GM21786 (cell line): ENCODE data around the gene PHAF1.
A peak's percentile ranks its signal among the peaks of the same experiment; 100 is the strongest.

ENCODE experiments used
- ATAC-seq: cut with Tn5 transposase; IDR thresholded peaks from one replicate; pipeline ENCODE4 v1.9.1; 2021; ENCODE audit not compliant: unreplicated experiment

Gene PHAF1

DNA sequence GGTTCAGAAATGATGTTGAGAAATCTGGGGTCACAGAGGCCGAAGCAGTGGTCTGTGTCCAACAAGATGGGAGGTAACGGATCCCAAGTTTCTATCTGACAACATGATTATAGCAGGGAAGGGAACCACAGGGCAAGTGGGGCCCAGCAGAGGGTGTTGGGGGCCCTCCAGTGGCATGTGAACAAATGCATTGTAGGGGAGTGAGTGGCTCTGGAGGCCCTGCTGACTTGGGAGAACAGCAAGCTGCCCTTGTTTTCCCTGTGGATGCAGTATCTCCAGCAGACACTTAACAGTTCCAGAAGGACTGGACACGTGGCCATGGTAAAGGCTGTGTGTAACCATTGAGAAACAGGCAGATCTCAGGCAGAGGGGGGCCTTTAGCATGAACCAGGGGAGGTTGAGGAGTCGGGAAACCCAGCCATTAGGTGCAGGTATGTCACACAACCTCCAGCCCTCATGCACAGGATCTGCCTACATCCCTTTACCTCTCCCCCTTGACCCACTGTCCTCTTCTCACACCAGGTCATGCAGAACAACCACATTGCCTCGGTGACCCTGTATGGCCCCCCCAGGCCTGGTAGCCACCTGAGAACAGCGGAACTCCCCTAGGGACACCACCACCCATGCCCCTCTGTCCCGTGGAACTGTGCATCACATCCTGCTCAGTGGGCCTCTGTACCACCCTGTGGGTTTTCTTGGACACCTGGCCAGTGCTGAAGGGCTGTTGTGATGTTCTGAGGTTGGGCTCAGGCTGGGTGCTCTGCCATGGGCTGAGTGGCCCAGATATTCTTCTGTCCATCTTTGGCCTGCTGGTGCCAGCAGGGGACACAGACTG, 37.0 kb downstream of the PHAF1 start:
- no peak for ATAC-seq

DNA sequence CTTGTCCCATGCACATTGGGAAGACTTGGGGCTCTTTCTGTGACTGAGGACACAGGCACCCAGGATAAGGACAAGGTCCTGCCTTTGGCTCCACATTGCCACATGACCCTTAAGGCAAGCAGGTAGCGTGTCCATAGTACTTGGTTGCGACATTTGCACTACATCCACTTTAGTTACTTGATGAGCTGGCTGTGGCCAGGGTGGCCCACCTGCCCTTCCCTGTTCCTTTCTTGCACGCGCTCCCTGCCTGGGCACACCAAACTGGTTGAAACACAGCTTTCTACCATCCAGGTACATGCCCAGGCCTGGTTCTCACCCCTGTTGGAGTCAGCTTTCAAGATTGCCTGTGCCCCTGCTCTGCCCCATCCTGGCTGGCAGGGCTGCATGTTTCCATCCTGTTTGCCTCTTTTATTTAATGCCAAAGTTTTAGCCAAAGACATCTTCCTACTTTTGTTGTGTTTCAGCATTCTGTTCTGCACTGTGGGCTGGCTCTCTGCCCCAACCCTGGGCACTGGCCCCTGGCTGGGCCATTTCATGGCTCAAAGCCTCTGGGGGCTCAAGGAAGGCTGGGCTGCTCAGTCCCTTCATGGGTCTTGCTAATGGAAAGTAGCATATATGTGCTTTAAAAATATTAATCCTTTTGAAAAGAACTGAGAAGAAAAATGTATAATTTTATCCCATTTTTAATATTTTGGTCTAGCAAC, 37.8 kb downstream of the PHAF1 start:
- ATAC-seq, result no peak

DNA sequence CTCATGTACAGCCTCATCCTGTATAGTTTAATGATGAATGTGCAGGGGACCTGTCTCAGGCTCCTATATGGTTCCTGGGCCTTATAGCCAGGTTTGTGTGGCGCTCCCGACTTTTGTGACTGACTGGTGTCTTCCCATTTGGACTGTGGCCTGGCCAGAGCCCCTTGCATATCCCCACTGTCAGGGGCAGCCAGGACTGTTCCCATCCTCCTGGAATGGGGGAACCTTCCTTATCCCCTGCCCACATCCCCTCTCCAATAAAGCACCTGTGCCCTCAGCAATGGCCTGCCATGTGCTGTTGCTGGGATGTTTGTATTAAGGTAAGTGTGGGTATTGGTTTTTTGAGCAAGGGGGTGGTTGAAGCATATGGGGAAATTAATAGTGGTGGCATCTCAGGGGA, 38.5 kb downstream of the PHAF1 start:
- ATAC-seq, result no peak

DNA sequence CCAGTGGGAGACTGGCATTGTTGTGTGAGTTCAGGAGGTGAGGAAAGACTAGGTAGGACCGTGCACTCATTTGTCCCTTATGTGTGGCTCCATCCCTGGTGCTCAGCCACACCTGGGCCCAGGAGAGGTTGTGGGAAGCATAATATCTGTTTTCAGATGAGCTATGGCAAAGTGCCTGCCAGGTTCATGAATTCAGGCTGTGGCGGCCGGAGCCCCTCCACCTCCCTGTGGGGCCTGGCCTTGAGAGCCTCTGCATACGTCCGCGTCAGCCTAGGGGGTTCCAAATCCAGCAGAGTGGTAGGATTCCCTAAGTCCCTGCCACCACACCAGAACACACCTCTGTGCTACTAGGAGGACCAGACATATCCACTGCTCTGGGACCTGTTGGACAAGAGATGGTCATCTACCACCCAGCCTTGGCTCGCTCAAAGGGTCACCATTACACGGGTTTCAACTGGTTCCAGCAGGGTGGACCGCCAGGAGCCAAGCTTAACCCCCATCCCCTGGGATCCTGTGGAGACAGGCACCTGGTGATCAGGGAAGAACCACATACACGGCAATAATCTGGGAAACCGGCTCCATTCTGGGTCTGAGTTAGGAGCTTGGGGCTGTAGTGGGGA, 39.0 kb downstream of the PHAF1 start:
- no peak for ATAC-seq

DNA sequence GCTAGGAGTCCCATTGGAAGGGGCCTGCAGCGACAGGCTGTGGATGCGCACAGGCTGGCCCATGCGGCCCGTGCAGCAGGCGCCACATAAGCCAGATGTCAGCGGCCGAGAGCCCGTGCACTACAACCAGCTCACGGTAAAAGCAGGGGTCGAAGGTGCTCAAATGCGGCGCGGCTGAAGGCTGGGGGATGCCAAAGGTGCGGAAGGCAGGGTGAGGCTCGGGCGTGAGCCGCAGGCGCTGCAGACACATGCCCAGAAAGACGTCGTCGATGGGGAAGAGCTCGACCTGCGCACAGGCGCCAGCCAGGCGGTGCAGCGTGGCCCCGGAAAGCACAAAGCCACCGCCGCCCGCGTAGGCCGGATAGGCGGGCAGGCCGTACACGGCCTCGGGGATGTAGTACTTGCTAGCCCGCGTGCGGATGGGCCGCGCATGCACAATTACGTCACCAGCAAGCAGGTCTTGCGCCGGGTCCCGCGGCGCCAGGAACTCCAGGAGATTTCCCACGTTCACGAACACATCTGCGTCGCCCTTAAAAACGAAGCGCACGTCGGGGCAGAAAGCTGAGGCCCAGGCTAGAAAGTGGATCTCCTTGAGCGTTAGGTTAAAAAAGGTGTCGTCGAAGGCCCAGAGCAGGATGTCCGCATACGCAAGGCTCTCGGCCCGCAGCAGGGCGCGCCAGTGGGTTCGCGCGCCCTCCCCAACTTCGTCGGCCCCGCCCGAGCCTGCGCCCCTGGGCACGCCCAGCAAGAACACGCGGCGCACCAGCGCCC, 39.7 kb downstream of the PHAF1 start:
- ATAC-seq, result no peak

DNA sequence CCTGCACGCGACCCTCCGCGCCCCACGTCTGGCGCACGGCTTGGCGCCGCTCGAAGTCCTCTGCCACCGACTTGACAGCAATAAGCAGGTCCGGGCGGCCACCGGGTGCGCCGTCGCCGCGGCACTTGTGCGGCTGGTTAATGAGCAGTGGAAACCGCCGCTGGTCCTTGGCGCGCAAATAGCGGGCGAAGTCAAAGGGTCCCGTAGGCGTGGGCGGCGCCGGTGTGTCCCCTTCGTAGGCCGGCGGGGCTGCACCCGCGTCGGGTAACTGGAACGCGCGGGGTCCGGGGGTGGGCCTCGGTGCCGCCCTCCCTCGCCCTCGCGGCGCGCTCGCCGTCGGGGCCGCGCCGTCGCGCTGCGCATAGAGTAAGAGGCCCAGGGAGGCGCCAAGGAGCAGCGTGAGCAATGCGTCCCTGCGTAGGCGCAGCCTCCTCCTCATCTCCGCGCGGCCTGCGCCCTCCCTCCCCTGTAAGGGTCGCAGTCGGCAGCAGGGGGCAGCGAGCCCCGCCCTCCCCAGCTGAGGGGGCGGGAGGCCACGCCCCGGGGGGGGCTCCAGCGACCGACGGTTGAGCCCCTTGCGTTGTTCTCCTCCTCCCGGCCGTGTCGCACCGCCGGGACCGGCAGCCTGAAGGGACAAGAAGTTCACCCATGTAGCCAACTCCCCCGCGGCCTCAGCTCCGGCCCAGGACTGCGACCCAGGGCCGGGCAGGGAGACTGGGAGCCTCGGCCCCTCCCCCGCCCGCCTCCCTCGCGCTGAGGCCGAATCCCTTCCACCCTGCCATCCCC, 40.5 kb downstream of the PHAF1 start:
- peak; percentile 29 for ATAC-seq

DNA sequence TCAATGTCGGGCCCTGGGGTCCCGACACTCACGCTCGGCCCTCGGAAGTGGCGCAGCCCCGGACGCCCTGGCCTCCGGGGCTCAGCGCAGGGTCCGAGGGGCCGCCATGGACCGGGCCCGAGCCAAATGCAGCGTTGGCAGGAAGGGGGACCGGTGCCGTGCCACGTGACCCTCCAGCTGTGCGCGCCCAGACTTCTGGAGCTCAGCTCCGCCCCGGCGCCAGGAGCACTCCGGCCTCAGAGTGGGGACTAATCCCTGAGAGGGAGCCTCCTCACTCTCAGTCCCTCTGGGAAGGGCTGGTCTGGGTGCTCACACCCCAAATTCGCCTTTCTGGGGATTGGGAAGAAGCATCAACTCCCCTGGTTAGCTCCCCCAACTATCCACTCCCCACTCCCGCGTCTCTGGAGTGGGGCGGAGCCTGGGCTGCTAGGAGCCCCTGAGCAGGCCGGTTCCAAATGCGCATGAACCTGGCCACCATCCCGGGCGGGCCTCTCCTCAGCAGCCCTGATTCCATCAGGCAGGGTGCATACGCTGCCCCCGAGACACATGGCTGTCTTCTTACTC, 41.2 kb downstream of the PHAF1 start, which contains the start of gene B3GNT9:
Gene B3GNT9 (minus strand): TSS at position 166 of the 564 bp plus-strand sequence. CDS start 513 bp downstream, outside the sequence.
- peak; percentile 49 for ATAC-seq

DNA sequence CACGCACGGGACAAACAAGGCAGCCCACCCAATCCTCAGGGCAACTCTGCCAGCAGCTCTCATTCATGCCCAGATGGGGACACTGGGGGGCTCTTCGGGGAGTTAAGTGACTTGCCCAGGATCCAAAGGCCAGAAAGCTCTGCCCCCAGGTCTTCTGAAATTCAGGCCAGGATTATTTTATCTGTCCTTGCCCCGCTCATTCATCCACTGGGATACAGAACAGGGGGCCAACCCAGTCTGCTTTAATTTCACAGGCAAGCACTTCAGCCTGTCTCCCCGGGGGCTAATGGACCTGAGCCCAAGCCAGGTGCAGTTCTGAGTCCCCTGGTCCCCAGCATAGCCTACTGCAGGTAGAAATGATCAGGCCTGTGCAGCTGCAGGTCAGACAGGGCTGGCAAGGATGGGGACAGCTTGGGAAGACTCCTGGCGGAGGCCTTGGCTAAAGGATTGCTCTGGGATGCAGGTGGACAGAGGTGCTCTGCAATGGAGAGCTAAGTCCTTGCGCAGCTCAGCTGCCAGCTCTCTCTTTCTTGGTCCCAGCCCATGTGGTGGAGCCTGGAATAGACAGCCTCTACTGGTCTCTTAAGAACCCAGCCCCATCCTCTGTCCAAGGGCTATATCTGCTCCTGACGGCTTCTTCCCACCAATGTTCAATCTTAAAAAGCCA, 41.8 kb downstream of the PHAF1 start:
- ATAC-seq, result no peak

DNA sequence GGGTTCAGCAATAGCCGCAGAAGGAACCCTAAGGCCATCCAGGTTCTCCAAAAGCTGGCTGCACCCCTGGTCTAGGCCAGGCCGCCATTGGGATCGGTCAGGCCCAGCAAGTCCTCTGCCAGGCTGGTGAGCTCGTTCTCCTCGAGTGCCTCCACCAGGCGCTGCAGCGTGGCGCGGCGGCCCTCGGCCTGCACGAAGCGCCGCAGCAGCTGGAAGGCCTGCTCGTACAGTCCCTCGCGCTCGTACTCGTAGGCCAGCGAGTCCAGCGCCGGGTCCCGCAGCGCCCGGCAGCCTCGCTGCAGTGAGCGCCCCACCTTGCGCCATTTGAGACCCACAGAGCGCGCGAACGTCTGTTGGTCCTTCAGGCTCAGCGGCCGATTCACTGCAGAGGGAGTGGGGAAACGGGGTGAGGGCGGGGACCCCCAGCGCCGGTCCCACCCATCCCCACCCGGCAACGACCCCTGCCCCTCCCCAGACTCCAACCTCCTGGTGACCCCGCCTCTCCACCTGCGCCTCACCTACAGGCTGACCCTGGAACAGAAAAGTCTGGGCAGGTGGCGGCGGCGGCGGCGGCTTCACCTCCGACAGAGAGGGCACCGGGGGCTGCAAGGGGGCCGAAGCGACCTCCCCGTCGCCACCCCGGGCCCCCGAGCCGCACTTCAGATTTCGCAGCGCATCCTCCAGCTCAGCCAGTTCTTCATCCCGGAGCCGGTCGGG, 45.0 kb downstream of the PHAF1 start:
- ATAC-seq, result no peak

DNA sequence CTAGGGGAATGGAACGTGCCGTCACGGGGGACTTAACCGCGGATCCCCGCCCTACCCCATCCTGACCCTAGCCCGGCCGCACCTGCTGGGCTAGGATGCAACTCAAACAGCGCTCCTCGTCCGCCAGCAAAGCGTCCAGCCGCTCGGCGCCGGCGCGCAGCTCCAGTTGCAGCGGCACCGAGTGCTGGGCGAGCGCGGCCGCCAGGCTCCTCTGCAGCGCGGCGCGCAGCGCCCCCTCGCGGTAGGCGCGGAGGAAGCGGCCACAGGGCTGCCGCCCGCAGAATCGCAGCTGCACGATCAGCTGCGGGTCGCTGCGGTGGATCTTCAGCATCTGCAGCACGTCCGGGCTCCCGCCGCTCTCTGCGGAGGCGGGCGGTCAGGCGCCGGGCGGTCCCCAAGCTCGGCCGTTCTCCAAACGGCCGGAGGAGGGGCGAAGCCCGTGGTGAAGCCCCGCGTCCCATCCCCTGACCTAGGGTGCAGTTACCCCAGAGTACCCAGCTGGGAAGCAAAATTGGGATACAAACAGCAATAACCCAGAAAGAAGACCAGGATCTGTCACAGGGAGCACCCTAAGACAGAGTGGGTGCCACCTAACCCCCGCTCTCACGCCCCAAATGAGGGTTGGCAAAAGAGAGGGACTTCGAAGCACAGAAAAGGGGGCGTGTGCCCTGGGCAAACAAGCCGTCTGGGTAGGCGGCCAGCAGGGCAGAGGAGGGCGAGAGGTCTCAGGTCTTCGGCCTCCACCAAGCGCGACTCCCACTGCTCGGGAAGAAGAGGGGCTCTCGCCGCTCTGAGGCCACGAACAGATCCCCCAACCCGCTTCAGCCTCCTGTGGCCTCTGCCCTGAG, 45.8 kb downstream of the PHAF1 start:
- ATAC-seq, result no peak

DNA sequence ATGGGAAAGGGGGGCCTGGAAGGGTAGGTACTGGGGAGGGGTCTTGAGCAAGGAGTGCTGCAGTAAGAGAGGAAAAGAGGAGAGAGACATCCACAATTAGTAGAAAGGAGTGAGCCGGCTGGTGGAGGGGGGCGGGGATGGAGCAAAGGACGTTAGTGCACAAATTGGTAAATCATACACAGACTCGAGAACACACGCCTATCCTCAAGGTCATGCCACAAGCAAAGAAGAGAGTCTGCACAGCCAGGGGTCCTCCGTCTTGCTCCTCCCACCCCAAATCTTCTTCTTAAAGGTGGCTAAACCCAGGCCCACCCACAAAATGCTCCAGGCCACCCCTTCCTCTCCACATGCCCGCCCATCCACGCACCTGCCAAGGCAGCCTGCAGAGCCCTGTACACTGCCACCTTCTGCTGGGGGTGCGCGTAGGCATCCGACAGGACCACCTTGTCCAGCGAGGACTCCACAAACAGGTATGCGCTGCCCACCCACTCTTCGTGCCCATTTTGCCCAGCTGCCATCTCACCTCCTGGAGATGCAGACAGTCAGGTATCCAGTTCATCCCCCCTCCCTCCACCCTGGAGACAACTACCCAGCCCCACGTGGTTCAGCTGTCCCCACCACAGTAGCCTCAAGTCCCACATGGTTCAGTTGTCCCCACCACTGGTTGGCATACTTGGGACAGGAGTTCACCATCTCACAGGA, 46.6 kb downstream of the PHAF1 start:
- ATAC-seq, result no peak

DNA sequence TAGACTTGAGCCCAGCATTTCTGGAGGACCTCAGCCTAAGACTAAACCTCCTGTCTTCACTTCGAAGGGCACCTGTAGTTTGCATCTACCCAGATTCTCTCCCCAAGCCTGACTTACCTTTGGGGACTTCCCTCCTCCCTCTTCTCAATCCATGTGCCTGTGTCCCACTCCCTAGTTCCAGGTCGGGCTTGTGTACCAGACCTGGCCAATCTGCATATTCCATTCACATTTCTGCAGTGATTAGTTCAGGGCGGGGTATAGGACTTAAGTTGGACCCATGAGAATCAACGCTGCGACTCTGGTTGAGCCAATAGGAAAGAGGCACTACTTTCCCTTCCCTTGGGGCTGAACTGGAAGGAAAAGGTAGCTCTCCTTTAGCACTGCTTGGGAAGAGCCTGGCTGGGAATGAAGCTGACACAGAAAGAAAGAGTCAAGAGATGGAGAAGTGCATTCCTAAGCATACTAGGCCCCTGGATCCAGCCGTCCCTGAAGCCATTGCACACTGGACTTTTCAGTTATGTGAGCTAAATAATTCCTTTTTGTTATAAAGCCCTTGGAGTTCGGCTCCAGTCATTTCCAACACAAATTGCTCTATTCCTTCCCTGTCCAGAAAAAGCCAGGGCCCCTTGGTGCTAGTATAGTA, 47.5 kb downstream of the PHAF1 start:
- ATAC-seq, result no peak

DNA sequence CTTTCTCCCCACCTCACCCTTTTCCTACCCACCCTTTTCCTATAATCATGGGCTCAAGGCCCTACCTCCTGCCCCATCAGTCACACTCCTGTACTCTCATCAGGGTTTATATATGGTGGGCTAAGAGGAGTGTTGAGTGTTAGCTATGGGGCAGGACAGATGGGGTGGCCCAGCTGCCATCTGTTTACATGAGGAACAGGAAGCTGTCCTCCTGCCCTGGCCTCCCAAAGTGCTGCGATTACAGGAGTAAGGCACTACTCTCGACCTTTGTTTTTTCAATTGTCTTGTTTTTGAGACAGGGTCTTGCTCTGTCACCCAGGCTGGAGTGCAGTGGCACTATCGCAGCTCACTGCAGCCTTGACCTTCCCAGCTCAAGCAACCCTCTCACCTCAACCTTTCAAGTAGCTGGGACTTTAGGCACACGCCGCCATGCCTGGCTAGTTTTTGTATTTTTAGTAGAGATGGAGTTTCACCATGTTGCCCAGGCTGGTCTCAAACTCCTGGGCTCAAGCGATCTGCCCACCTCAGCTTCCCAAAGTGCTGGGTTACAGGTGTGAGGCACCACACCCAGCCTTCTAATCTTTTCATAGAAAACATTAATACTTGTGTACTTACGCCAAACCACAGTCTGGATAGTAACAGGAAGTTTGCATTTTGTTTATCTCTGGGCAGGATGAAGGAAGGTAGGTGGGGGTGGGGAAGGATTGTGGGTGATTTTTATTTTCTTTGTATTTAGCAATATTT, 48.3 kb downstream of the PHAF1 start:
- ATAC-seq, result no peak

DNA sequence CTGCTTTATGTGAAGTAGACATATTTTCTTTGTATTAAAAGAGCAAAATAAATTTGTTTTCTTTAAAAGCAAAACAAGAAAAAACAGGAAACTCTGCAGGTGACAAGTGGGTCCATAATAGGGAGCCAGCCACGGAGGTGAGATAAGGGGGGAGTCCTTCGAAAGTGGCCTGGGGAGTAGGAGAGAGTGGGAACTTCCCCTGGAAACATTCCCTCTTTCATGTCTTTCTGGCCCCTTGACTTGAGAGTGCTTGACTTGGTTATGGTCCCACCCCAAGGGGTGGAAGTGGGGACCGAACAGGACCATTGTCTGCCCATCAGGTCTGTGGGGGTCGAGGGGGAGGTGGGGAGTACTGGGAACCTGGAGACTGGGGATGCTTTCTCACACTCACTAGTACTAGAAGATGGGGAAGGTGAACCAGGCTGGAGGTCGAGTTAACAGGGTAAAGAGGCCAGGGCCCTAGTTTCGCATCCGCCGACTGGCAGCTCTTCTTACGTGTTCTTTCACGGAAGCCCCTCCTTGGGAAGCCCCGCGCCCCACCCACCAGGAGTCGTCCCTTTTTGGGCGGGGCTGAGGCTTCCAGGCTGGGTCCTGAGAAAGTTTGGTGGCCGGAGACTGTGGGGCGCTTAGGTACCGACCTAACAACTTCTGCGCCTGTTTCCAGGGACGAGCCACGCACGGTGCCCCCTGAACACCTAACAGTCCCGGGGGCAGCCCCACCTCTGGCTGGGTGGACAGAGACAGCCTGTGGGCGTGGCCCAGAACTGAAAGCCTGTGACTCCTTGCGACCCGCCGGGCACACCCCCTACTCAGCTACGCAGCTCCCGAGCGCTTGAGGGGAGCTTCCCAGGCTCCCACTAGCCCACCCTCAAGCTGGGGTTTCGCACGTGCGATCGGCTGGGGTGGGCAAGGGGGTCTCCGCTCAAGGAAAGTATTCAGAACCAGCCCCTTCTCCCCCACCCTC, 49.2 kb downstream of the PHAF1 start:
- ATAC-seq, result peak; percentile 36

DNA sequence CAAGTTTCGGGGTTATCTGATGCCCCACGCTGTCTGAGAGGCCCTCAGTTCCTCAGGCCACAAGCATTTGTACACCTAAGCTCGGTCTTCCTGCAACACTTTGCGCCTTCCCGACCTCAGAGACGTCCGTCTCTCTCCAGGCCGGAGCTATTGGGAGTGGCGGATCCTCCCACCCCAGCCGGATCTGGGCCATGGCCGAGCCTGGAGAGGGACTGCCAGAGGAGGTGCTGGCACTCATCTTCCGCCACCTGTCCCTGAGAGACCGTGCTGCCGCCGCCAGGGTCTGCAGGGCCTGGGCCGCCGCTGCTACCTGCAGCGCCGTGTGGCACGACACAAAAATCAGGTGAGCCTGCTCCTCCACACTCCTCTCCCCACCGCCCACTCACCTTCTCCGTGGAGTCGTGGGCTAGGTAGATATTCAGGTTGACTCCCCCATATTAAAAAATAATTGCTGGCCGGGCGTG, 51.9 kb downstream of the PHAF1 start:
- ATAC-seq, result no peak
